ENCODE data around the gene CRMP1.

CRMP1 gene

GRCh38 chr4:5893004-5893580 is at the start of gene CRMP1:
Gene CRMP1, minus strand, starts transcription at chr4:5893086. Its CDS starts 117 bp downstream, at chr4:5892969.
- no peak for DNase-seq

DNA sequence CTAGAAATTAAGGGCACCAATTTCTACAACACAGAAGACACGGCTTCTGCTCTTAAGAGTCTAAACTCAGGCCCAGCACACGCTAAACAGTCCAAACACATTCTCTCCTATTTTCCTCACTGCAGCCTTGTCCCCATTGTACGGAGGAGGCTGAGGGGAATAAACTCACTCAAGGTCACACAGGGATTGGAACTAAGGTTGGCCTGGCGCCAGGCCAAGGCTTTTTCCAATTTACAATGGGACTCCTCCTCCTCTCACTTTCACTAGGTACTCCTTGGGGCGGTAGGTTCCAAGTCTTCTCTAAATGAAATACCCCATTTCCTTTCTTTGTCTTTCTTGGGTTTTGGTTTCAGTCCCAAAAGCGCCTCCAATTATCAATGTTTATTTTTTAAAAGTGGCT is 48.7 kb upstream of the CRMP1 start:
- DNase-seq = no peak

- no peak for DNase-seq
These were observed 47.8 kb upstream of the CRMP1 start for GRCh38 chr4:5940470-5941203.

DNA sequence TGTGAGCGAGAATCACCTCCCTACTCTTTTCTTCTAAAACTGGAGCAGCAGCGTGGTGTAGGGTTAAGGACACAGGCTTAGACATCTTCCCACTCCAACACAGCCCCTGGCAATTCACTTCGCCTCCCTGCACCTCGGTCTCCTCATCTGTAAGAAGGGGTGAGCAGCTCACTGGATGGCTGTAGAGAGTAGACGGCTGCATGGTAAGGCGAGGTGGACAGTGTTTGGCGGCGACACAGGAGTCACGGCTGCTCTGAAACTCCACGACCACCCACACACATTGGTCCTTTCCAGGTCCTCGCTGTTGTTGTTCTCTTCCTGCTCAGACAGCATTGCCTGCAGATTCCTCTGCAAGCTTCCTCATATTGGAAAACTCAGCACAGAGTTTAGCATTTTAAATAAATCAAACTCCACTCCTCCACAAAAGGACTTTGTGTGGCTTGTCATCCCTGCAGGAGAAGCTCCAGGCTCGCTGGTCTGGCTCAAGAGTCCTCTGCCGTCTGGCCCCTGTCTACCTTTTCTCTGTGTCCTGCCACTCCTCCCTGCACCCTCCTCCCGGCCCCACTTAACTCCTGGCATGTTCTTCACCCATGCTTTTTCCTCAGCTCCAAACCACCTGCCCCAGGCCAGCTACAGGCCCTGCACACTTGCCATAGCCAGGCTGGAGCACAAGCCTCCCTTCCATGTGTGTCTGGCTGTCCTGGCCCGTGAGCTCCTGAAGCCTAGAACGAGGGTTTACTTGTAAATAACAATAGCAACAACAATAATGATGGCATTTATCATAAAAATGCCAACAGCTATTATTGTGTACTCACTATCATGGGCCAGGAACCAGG is 41.3 kb upstream of the CRMP1 start:
- no peak for DNase-seq

DNA sequence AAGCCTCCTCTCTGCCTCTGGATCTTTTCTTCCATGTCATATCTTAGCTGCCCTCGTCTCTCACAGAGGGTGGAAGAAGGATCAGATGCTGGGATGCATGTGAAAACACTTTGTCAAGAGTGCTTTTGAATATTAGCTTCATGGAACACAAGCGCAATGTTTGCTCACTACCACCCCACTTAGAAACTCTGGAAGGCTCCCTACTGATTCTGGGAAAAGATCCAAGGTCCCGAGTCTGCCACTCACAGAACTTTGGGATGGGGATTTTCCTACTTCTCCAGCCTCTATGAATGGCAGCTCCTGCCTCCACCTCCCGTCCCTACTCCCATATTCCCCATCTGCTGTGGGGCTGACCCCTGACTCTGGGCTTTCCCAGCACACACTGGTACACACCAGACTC is 40.2 kb upstream of the CRMP1 start:
- DNase-seq = no peak

DNA sequence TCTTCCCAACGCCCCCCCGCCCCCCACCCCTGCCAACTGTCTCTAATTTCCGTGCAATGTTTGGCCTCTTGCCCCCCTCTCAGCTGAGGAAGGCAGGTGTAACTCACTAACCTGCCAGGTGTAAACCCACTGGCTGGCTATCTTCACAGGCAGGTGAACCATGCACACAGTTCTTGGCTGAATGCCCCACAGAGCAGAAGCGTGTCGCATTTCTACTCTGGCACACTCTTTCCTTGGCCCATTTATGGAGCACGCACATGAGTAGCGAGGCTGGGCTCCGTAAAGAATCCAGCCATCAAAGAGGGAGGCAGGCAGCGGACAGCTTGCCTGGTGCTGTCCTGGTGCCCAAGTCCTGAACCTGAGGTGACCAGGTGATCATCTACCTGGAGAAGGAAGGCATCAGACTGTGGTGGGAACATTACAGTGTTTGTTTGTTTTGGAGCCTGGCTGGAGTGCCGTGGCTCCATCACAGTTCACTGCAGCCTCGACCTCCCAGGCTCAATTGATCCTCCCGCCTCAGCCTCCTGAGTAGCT is 39.2 kb upstream of the CRMP1 start:
- no peak for DNase-seq

- no peak for DNase-seq
These were observed 38.6 kb upstream of the CRMP1 start for GRCh38 chr4:5931526-5931925.

DNA sequence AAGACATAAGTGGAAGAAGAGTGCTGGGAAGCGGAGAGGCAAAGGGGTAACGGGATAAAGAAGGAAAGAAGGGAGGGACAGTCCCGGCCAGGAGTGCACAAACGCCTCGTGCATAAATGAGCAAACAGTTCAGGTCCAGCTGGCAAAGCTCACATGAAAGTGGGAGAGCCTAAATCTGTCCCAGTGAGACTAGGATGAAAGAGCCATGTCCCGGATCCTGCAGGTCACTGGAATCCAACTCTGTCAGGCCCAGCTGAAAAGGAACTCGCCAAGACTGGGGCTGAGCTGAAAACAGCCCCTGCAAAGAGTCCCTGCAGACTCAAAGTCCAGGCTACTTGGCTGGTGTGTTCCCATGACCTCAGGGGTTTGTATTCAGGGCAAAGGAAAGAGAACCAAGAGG is 38.0 kb upstream of the CRMP1 start:
- no peak for DNase-seq

DNA sequence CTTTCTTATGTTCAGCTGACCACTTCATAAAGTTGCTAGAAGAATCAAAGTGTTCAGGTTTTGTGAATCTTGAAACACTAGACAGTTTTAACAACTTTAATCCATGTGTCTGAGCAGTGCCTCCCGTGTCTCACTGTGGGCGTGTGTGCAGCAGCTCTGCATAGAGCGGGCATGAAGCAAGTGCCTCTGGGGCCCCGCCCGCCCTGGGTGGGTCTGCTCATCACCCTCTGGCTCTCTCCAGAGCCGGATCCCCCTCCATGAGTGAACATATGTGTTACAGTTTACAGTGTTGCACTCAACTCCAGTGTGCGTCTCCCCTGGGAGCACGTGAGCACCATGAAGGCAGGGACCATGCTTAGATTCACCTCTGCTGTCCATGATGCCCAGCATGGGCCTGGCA is 37.6 kb upstream of the CRMP1 start:
- DNase-seq = no peak

DNA sequence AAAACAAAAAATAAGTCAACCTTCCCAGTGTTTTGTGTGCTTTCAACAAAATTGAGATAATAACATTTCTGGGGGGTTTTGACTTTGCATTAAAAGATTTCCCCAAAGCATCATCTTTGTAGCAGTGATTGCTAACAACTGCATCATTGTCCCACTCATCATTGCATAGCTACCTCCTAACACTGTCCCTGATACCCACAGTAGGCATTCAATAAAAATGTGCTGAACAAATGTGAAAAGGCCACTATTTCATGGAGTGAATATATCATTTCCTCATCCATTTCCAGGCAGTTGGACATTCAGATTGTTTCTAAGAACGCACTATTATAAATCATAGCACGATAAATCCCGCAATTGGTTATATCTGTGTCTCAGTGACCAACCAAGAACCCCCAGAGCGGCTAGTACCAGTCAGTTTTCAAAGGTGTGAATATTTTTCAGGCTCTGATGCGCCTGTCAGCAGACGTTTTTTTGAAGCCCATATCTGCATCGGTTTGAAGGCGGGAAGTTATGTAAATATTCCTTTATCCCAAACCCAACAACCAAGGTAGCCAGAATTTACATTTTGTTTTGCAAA is 36.0 kb upstream of the CRMP1 start:
- no peak for DNase-seq

DNA sequence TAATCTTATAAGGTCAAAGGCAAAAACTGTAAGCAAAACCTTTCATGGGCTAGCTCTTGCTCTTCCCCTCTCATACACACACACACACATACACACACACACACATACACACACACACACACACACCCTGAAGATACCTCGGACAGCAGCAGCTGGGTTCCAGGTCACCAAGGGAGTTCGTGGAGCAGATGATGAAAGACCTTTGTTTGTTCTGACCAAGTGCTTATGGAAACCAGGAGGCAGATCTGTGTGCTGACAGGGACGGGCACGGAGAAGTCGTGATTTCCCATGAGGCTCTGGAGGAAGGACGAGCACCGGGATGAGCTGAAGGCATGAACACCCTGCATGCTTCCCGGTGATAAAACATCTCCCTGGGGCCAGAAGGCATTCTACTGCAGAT is 35.4 kb upstream of the CRMP1 start:
- no peak for DNase-seq

- no peak for DNase-seq
These were observed 34.9 kb upstream of the CRMP1 start for GRCh38 chr4:5927747-5928146.

- no peak for DNase-seq
These were observed 34.2 kb upstream of the CRMP1 start for GRCh38 chr4:5927116-5927515.

- DNase-seq = no peak
These were observed 33.7 kb upstream of the CRMP1 start for GRCh38 chr4:5926598-5926997.

- no peak for DNase-seq
These were observed 32.7 kb upstream of the CRMP1 start for GRCh38 chr4:5925419-5926200.

GRCh38 chr4:5924461-5925125 is 31.7 kb upstream of the CRMP1 start:
- no peak for DNase-seq

DNA sequence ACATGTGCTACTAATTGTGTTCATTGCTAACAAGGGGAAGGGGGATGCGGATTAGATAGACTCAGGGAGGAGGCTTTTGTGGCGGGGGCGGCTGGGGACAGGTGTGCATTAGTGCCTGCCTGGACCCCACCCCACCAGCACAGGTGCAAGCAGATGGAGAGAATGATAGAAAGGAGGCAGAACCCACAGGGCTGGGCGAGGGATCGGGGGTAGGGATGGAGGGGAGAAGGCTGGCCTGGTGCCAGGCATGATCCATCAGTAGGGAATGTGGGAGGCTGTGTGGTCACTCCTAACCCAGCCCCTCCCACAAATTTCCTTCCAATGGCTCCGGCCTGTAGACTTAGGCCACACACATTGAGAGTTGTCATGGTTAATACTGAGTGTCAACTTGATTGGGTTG is 30.5 kb upstream of the CRMP1 start:
- no peak for DNase-seq

DNA sequence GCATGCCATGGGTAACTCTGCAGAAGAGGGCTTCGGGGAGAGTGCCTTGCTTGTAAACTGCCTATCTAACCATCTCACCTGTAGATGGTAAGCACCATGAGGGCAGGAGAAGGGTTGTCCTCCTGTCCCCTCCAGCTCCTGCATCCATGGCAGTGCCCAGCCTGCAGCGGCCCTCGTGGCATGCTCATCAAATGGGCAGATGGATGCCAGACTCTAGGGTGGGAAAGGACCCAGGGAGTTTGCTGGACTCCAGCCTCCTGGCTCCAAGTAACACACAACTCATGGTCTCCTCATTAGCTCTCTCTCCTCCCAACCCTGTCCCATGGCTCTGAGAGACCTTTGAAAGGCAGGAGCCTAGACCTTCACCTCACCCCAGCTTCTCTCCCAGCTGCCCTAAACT is 29.7 kb upstream of the CRMP1 start:
- DNase-seq = no peak

DNA sequence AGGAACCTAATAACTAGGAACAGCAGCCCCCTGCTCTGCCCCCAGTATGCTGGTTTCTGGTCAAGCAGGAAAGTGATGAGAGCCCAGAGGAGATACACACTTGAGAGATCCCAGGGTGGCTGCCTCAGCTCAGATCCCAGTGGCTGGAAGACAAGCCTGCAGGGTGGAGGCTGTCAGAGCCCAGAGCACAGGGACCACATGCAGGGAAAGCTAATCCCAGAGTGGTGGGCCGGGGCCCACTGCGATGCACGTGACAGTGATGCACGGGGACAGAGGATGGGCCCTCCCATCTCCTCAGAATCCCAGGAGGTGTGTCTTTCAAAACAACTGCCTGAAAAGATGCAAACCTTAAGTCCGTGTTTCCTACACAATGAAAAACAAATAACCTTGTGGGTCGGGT is 29.1 kb upstream of the CRMP1 start:
- DNase-seq = no peak

- DNase-seq = no peak
These were observed 28.5 kb upstream of the CRMP1 start for GRCh38 chr4:5921101-5921980.

- DNase-seq = no peak
These were observed 26.7 kb upstream of the CRMP1 start for GRCh38 chr4:5919571-5919970.
